ENCODE results near the gene NAGLU.

DNA sequence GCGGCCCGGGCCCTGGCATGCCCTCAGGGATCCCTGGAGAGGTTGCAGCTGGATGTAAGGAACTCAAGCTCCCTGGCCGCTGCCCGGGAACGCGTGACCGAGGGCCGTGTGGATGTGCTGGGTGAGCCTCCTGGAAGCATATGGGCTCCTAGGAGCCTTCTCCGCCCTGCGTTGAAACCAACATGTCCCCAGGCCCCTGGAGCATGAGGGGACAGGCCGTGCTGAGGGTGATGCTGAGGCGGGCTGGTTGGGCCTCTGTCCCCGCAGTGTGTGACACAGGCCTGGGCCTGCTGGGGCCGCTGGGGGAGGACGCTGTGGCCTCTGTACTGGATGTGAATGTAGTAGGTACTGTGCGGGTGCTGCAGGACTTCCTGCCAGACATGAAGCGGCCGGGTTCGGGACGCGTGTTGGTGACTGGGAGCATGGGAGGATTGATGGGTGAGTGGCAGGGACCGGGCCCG, 11.0 kb downstream of the NAGLU start:
- TF ChIP-seq ZNF607 (CRISPR knock-in tag; IDR thresholded peaks at IDR 0.05; ENCODE audit: borderline replicate concordance) (no peak), ZNF230 (CRISPR knock-in tag; IDR thresholded peaks at IDR 0.05) (no peak)
- TF ChIP-seq, protein P1, sequence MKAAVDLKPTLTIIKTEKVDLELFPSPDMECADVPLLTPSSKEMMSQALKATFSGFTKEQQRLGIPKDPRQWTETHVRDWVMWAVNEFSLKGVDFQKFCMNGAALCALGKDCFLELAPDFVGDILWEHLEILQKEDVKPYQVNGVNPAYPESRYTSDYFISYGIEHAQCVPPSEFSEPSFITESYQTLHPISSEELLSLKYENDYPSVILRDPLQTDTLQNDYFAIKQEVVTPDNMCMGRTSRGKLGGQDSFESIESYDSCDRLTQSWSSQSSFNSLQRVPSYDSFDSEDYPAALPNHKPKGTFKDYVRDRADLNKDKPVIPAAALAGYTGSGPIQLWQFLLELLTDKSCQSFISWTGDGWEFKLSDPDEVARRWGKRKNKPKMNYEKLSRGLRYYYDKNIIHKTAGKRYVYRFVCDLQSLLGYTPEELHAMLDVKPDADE (CRISPR knock-in tag; IDR thresholded peaks at IDR 0.05): no peak
- TF ChIP-seq, protein P2, sequence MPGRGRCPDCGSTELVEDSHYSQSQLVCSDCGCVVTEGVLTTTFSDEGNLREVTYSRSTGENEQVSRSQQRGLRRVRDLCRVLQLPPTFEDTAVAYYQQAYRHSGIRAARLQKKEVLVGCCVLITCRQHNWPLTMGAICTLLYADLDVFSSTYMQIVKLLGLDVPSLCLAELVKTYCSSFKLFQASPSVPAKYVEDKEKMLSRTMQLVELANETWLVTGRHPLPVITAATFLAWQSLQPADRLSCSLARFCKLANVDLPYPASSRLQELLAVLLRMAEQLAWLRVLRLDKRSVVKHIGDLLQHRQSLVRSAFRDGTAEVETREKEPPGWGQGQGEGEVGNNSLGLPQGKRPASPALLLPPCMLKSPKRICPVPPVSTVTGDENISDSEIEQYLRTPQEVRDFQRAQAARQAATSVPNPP (CRISPR knock-in tag; IDR thresholded peaks at IDR 0.05): no peak
- TF ChIP-seq, protein P3, sequence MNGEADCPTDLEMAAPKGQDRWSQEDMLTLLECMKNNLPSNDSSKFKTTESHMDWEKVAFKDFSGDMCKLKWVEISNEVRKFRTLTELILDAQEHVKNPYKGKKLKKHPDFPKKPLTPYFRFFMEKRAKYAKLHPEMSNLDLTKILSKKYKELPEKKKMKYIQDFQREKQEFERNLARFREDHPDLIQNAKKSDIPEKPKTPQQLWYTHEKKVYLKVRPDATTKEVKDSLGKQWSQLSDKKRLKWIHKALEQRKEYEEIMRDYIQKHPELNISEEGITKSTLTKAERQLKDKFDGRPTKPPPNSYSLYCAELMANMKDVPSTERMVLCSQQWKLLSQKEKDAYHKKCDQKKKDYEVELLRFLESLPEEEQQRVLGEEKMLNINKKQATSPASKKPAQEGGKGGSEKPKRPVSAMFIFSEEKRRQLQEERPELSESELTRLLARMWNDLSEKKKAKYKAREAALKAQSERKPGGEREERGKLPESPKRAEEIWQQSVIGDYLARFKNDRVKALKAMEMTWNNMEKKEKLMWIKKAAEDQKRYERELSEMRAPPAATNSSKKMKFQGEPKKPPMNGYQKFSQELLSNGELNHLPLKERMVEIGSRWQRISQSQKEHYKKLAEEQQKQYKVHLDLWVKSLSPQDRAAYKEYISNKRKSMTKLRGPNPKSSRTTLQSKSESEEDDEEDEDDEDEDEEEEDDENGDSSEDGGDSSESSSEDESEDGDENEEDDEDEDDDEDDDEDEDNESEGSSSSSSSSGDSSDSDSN (CRISPR knock-in tag; IDR thresholded peaks at IDR 0.05): no peak

Measured in HepG2 (cell line).